OCI-M1 (cell line): ENCODE results near the gene TIGD1.

Experiments used
- DNase-seq: peaks from one replicate; lab custom pipeline; 2025; lab: John Stamatoyannopoulos, UW

The TIGD1 gene

DNA sequence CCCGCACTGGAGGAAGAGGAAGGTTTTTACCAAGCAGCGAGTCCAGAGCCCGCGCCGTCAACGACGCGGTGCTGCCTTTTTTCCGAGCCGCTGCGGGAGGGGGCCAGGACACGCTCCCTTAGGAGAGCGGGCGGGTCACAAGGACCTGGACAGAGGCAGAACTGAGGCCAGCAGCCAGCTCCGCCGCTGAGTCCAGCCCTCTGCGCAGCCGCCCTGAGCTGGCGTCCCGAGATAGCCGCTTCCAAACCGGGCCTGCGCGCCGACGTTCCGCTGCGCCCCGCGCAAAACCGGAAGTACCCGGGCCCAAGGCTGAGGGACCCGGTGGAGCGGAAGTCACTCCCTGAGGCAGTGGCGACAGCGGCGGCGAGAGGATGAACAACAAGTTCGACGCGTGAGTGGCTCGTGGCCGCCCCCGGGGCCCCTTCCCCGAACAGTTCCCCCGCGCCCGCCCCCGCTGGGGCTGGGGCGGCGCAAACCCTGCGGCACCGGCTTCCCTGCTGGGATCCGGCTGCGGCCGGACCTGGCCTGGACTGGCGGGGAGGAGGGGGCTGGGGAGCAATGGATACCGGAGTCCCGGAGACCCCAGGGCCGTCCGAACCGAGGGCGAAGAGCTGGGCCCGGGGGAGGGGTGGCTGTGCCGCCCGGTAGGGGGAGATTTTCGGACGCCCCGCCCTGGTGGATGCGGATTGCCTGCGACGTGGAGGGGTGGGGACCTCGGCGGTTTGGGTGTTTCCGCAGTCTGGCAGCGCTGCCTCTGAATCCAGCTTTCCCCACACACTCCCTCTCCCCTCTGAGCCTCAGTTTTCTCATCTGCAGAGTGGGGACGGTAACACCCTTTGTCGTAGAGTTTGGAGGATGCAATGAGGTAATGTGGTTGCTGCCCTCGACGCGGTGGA is at the start of gene TIGD1, which contains the start of gene EIF4E2:
Gene TIGD1, minus strand, starts transcription at position 204 of the 896 bp plus-strand sequence. CDS start 675 bp downstream, outside the sequence.
Gene EIF4E2, plus strand, starts transcription at position 336 of the 896 bp plus-strand sequence. Its CDS starts 36 bp downstream, at position 372.
- DNase-seq: peak; percentile 96

DNA sequence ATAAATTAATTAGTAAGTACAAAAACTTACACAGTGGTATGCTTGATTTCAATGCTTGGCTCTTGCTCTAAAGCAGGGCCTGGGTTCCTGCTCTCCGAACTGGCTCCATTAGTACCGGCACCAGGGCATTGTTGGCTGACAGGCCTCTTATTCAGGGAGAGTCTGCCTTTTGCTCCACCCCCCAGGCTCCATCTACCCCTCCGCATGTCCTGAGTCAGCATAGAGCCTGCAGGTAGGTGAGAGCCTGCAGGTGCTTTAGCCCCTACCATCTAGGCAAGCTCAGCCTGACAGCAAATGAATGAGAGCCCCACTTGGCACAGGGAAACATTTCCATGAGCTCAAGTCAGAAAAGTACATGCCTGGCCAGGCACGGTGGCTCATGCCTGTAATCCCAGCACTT is 47.9 kb upstream of the TIGD1 start:
- DNase-seq: no peak

DNA sequence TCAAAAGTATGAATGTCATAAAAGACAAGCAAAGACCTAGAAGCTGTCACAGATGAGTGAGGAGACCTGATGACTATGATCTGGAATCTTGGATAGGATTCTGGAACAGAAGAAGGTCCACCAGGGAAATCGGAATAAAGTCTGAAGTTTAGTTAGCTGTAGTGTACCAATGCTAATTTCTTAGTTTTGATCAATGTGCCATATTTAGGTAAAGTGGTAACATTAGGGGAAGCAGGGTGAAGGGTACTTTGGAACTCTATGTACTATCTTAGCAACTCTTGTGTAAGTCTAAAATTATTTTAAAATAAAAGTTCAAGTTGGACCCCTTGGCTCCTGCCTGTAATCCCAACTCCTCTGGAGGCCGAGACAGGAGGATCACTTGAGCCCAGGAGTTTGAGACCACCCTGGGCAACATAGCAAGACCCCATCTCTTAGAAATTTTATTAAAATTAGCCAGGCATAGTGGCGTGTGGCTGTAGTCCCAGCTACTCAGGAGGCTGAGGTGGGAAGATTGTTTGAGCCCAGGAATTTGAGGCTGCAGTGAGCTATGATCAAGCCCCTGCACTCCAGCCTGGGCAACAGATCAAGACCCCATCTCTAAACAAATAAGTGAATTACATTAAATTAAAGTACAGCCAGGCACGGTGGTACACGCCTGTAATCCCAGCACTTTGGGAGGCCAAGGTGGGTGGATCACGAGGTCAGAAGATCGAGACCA is 47.2 kb upstream of the TIGD1 start:
- no peak for DNase-seq

DNA sequence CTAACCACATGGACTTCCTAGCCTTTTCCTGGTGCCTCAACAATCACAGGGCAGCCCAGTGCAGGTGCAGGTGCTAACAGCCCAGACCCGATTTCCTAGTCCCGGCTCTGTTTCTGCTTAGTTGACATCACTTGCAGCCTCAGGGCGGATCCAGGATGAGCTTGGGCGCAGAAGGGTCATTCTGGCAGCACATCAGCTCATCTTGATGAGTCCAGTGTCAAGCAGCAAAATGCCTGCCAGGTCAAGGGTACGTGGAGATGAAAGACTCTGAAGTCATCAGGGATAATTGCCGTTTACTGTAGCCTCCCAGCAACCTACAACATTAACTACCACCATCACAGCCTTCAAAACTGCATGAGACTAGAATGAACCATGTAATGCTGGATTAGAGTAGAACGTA is 43.6 kb upstream of the TIGD1 start:
- no peak for DNase-seq

DNA sequence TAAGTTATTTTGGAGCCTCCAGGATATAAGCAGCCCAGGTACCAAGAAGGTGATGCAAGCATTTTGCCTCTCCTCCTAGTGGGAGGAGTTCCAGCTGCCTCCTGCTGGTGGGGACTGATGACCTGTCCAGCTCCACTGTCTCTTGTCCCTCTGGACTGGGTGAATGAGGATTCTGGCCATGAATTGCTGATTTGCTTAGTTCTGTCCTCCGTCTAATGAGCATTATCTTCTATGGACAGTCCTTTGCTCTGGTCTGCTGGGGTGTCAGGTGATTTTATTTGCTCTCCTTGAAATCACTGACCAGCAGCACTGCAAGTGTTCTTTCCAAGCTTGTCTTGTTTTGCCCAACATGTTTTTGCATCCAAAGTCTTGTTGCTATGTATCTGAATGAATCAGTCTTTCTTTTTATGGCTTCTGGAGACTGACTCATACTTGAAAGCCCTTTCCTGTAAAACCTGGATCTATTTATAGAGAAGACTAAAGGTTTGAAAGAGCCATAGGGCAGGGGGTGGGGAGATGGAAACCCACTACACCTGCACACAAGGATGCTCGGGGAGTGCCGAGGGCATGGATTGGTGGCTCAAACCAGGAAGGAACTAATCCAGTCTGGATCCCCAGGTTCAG is 42.5 kb upstream of the TIGD1 start:
- no peak for DNase-seq

DNA sequence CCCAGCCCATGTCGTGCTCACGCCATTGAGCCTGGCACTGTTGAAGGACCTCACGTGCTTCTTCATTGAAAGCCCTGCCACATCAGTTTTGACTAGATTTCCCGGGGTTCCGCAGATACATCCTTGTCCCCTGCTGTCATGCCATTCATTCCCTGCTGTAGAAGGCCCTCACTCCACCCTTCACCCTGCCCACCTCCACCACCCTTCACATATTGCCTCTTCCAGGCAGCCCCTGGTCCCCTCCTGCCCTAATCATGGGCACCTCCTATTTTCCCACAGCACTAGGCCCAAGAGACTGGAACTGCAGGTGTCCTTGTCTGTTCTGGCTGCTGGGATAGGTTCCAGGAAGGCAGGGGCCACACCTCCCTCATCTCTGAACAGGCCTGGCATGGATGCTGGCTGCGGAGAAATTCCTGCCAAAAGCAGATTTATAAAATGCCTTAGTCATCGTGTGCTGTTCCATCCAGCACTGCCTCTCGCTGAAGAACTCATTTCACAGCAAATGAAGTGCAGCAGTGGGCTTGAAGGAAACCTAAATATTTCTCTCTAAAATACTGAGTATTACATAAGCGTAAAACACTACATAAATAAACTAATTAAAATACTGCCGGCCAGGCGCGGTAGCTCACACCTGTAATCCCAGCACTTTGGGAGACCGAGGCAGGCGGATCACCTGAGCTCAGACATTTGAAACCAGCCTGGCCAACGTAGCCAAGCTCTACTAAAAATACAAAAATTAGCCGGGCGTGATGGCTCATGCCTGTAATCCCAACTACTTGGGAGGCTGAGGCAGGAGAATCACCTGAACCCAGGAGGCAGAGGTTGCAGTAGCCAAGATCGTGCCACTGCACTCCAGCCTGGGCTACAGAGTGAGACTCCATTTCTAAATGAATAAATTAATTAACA is 38.6 kb upstream of the TIGD1 start:
- no peak for DNase-seq

DNA sequence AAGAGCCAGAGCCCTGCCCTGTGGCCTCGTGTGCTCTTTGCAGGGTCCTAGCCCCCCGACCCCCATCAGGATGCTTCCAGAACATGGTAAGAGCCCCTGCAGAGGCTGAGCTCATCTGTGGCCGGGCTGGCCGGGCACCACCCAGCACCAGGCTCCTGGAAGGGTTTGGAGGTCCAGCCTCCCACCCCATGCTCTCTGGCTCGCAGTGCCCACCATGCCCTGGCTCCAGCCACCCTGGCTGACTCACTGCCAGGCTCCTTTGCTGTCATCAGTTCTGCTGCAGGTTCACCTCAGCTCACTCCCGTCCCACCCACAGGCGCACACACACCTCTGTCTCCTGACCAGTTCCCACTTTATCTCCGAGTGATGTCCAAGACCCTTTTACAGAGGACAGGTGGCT is 37.7 kb upstream of the TIGD1 start:
- DNase-seq: no peak

DNA sequence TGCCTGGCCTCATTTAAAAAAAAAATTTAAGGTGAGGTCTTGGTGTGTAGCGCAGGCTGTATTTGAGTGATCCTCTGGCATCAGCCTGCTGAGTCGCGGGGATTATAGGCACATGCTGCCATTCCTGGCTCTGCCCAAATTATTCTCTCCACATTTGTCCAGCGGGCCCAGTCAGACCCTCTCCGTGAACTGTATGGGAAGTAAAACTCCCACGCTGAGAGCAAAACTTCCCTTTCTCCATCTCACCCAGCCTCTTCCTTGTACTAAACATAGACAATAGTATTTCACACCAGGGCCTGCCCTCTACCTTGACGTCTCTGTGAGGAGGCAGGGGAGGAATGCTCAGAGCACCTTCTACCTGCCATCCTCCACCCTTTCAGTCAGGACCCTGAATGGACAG is 37.2 kb upstream of the TIGD1 start:
- DNase-seq: no peak

DNA sequence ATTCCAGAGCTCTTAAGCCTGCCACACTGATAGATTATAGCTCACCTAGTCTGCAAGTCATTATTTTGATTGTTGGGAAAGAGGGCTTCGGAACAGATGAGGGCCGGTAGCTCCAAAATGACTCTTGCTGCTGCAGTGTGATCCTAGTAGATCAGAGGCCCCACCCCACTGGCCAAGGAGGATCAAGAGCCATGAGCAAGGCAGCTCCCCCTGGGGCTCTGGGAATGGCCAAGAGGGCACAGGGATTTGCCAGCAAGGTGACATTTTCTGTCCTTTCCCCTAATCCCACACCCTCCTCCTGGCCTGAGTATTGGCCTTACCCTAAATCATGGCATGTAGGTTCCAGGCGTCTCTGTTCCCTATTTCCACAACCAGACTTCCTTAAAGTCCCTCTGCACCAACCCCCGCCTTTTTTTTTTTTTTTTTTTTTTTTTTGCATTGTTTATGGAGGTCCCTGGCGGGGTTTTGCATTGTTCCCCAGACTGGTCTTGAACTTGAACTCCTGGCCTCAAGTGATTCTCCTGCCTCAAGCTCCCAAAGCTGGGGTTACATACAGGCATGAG is 36.7 kb upstream of the TIGD1 start:
- DNase-seq: no peak

DNA sequence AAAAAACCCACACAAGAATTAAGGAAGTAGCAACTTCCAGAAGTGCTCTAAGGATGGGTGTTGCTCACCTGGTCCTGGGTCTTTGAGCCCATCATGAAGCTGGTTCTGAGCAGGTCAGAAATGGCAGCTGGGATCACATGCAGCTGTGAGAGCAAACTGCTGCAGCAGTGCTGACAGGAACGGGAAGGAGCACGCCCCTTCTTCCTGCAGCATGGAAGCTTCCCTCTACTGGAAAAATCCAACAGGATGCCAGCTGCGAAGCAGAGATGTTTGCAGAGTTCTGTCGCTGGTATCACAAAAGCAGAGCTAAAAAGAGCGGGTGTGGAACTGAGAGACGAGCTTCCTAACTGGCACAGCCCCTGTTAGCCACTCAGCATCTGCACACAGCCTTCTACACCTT is 33.9 kb upstream of the TIGD1 start:
- no peak for DNase-seq

DNA sequence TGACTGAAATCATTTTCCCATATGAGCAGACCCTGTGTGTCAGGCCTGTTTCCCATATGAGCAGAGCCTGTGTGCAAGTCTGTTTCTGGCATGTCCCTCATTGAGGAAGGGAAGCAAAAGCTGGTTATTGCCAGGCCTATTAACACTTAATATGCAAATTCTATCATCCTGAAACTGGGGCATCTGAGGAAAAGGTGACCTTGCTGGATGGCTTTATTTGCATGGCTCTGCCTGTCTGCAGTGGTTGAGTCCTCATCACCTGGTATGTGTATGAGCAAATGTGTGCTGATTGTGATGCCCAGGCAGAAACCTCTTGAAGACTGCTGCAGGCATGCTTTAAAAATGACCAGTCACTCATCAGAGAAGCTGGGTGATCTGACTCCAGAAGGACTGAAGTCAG is 31.4 kb upstream of the TIGD1 start:
- no peak for DNase-seq

DNA sequence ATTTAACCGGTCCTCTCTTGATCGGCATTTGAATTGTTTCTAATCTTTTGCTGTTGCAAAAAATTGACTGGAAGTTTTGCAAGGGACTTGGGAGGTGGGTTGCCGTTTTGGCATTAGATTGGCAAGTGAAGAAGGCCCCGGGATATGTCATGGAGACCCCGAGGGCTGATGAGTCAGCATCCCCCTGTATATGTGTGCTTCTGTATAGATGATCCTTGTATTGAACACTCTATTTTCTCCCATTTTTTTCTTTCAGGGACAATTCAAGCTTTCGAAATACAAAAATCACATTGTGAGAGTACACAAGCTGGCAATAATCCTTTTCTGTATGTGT is 30.3 kb upstream of the TIGD1 start:
- no peak for DNase-seq

DNA sequence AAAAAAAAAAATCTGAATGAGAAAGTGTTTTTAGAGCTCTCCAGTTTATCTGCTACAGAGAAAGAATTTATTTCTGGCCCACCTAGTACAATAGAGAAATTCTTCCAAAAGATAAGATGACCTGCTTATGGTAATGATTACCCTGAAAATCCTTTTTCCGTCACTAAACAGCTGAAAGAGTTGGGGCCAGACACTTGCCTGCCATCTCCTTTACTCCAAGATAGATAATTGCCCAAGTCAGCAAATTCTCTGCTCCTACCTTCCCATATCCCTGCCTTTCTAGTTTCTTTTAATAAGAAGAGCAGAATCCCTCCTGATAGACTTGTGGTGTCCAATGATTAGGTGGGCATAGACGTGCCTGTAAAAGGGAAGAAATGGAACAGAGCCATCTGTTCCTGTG is 28.3 kb upstream of the TIGD1 start:
- no peak for DNase-seq

DNA sequence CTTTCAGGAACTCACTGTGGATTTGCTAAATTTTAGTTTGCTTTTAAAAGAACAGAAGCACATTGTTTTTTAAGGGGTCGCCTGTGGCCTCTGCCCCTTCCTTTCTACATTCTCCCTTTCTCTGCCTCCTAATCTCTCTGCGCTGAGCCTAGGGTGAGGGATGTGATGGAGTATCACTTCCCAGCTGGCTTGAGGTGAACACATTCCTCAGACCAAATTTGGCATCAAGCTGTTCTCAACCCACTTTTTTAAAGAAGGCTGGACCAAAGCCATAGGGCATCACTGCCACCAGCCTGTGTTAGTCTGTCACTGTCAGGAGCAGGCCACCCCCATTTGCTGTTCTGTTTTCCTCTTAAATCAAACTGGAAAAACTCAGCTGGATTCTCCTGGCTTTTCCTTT is 27.5 kb upstream of the TIGD1 start:
- no peak for DNase-seq

DNA sequence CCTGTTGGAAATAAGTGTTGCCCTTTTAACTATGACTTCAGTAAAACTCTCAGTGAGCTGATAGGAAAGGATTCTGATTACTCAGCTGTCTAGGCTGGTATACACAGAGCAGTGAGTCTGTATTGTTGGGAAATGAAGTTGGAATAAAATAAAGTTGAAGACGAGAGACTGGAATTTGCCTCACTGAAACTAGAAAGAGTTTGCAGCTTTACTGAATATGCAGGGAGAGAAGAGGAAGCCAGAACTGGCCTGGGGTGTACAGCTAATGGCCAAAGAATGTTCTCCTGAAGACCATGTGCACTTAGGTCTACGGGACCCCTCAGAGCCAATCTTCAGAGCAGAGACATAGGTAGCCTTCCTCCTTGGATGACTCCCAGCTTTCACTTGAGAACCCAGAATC is 26.6 kb upstream of the TIGD1 start:
- no peak for DNase-seq

DNA sequence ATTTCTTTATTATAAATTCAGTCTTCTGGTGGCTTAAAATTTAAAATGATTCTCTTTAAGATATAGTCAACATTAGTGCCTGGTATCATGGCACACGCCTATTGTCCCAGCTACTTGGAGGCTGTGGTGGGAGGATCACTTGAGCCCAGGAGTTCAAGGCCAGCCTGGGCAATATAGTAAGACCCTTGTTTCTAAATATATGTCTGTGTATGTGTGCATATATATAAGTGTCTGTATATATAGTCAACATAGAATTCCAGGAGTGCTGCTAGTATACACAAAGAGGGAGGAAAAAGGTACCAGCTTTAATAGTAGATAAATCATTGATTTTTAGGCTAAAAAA is 25.0 kb upstream of the TIGD1 start:
- no peak for DNase-seq

DNA sequence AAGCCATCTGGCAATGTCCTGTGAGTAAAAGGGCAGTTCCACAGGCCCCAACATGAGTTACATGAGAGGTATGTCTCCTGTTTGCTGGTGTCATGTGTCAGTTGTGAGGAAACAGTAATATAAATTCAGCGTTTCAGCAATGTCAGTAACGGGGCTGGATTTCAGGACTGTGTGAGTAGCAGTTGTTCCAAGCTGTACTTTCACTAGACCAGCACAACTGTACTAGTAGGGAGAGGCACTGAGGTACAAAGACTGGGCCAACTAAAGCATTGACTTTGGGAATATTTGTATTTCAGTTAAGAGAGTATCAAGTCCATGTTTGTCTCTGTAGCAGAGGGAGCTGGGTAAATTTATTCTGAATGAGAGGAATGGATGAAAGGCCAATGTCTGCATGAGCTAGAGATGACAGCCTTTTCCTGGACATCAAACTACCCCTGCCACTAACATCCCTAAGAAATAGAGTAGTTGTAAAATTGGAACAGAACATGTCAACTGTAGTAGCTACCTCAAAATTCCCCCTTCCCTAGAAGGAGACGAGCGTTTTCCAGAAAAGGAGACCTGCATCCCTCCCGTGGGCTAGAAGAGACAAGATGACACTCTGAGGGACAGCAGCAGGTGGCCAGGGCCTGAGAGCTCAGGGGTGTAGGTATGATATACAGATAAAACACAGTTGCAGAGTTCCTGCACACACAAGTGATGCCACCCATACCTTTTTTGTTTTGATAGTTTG is 24.5 kb upstream of the TIGD1 start:
- no peak for DNase-seq

DNA sequence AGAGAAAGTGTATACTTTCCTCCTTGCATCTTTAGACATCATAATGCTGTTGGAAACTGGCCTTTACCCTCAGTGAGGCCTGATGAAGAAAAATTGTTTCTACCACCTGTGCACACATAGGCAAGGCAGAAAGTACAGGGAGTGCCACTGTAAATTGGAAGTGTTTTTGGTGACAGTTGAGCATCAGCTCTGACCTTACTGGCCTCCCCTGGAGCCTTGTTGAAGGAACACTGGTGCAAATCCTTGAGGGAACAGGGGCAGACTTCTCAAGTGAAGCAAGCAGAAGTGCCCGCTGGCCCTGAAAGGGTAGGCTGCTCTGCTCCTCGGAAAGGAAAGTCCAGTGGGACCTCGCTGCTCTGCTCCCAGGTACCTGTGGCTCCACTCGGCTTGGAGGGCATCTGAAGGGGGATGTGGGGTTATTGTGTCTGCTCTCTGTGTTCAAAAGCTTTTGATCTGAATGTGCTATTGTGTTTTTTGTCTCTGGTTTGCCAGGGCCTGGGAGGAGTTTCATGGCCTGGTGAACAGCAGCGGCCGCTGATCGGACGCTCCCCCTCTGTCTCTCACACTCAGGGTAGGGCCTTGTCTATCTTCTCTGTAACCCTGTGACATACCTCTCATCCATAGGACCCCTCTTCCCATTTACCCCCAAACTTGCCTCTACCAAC is 23.5 kb upstream of the TIGD1 start:
- no peak for DNase-seq

DNA sequence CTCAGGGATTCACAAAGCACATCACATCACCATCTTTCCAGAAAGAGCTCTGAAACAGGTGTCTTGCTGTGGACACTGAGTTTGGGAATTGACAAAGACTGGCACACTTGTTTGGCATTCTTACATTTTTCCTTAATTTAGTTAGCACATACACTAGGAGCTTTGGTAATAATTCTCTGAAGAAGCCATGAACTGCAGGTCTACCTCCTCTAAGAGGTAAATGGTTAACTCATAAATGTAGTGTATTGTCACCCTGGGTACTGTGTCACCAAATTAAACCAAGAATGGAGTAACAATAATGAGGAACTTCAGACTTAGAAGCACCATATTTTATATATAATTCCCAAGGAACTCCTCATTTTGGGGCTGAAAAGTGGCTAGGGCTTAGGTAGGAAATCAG is 22.7 kb upstream of the TIGD1 start:
- no peak for DNase-seq

DNA sequence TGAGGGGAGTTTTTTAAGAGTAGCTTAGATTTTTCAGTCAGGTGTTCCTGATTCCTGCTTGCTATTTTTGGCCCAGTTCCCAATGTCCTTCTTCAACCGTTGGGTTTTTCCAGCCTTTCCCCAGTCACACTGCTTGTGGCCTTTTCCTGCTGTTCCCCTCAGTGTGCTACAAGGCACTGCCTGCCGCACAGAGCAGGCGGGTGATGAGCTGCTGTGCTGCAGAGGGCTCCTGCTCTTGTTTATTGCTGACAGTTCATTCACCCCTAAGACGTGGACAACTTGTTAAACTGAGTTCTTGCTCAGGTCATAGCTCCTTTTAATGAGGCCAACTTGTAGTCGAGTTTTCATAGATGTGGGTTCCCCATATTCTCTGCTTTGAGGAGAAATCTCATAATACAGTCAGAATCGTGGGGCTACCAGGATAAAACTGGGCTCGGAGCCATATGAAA is 20.7 kb upstream of the TIGD1 start:
- no peak for DNase-seq
